GM12864 (cell line): ENCODE data around the gene NUSAP1.
"Not testable (repeated sequence)": the region's sequence is repeated elsewhere in the genome, so short reads cannot be mapped to it uniquely, and the experiment has no call there.

Experiments used
- DNase-seq: peaks from one replicate; pipeline ENCODE4 v3.0.0-alpha.2; 2011; ENCODE audit warnings: low read depth
- H3K4me3 ChIP-seq: 2 replicates; pipeline ENCODE4 v1.5.1; 2011; ENCODE audit warnings: mild to moderate bottlenecking, low read depth, low read length, control low read depth
- TF ChIP-seq, protein P1 (sequence below): IDR thresholded peaks from 2 replicates; pipeline ENCODE4 v1.5.1; 2011; ENCODE audit warnings: low read depth, mild to moderate bottlenecking, moderate library complexity, low read length, control low read depth, inconsistent platforms; ENCODE audit errors: missing control alignments

NUSAP1 gene

GRCh38 chr15:41347236-41347635, 14.6 kb downstream of the NUSAP1 start:
- H3K4me3 ChIP-seq = no peak overlapping the region
- DNase-seq = no peak
- TF ChIP-seq, protein P1, sequence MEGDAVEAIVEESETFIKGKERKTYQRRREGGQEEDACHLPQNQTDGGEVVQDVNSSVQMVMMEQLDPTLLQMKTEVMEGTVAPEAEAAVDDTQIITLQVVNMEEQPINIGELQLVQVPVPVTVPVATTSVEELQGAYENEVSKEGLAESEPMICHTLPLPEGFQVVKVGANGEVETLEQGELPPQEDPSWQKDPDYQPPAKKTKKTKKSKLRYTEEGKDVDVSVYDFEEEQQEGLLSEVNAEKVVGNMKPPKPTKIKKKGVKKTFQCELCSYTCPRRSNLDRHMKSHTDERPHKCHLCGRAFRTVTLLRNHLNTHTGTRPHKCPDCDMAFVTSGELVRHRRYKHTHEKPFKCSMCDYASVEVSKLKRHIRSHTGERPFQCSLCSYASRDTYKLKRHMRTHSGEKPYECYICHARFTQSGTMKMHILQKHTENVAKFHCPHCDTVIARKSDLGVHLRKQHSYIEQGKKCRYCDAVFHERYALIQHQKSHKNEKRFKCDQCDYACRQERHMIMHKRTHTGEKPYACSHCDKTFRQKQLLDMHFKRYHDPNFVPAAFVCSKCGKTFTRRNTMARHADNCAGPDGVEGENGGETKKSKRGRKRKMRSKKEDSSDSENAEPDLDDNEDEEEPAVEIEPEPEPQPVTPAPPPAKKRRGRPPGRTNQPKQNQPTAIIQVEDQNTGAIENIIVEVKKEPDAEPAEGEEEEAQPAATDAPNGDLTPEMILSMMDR = no peak

DNA sequence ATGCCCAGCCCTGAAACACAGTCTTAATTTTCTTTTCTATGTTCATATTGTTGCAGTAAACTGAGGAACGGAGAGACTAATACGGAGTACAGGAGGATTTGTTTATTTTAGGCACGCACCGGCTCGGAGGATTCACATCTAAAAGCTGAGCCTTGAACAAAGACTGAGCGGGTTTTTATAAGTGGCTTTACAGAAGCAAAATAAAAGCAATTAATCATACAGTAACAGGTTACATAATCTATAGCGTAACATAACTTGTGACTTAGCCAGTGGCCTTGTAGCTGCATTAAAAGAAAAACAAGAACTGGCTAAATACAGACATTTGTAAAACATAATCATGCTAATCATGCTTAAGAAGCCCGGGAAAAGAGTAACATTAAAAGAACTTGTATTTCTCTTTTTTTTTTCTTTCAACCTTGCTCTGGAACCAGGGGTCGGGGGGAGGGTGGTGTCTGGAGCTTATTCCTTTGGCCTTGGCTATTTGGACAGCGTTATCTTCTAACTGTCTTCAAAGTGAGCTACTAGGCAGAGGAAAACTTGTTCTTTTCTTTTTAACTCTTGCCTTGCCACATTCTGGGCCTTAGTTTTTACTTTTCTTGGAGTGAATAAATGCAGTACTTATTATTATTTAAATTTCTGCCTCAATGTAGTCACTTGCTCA, 17.5 kb downstream of the NUSAP1 start:
- no peak for DNase-seq
- TF ChIP-seq, protein P1 = no peak
- no peak overlapping the region for H3K4me3 ChIP-seq

DNA sequence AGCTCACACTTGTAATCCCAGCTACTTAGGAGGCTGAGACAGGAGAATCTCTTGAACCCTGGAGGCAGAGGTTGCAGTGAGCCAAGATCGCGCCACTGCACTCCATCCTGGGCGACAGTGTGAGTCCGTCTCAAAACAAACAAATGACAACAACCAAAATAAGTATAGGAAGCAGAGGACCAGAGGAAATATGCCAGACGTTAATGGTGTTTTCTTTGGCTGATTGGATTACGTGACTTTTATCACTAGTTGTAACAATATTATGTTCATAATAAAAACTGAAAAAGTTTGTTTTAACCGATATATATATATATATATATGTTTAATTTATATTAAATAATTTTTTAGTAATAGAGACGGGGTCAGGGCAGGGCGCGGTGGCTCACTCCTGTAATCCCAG, 21.7 kb downstream of the NUSAP1 start:
- DNase-seq = no peak
- H3K4me3 ChIP-seq = no peak overlapping the region
- TF ChIP-seq, protein P1 = no peak

- TF ChIP-seq, protein P1 = no peak
- no peak overlapping the region for H3K4me3 ChIP-seq
- no peak for DNase-seq
These were observed 34.7 kb downstream of the NUSAP1 start for GRCh38 chr15:41367418-41367817.

GRCh38 chr15:41377978-41378377, 45.3 kb downstream of the NUSAP1 start:
- DNase-seq = no peak
- TF ChIP-seq, protein P1 = no peak
- no peak overlapping the region for H3K4me3 ChIP-seq

GRCh38 chr15:41383974-41384749, 51.5 kb downstream of the NUSAP1 start:
- H3K4me3 ChIP-seq, DNase-seq: not testable (repeated sequence)

GRCh38 chr15:41387646-41388045, 55.0 kb downstream of the NUSAP1 start:
- no peak for DNase-seq
- TF ChIP-seq, protein P1 = no peak
- H3K4me3 ChIP-seq = no peak overlapping the region
